GM13976 (cell line): Measurements from ENCODE around the gene SIGLEC1.

Experiments
- DNase-seq: peaks from one replicate; pipeline ENCODE4 v3.0.0; 2012; ENCODE audit warnings: low spot score
- CTCF ChIP-seq: IDR thresholded peaks from 2 replicates; pipeline ENCODE4 v1.5.1; 2012; ENCODE audit warnings: borderline replicate concordance, mild to moderate bottlenecking; ENCODE audit not compliant: insufficient read depth; ENCODE audit errors: extremely low read depth, missing control alignments, control extremely low read depth
- in situ Hi-C: fragments of 300-500 bp; cut with MboI; formaldehyde crosslinking; loops from one replicate; pipeline ENCODE4 v1.12.0; 2022; ENCODE audit warnings: low sequenced_read_pairs, mixed read lengths, inconsistent platforms; ENCODE audit not compliant: unreplicated experiment

The SIGLEC1 gene

GRCh38 chr20:3745686-3746173 lies 33.3 kb upstream of the SIGLEC1 start:
- no peak for TF ChIP-seq CTCF
- in situ Hi-C loops, result no loop called here
- DNase-seq, result no peak

- peak; percentile 69 for DNase-seq
- in situ Hi-C loops, result no loop called here
- no peak for TF ChIP-seq CTCF
Measured at GRCh38 chr20:3744806-3745685, 32.6 kb upstream of the SIGLEC1 start.

GRCh38 chr20:3744037-3744436 lies 31.6 kb upstream of the SIGLEC1 start:
- in situ Hi-C loops, result no loop called here
- DNase-seq, result no peak
- TF ChIP-seq CTCF, result no peak

GRCh38 chr20:3743251-3743650 lies 30.9 kb upstream of the SIGLEC1 start:
- no peak for DNase-seq
- in situ Hi-C loops, result no loop called here
- no peak for TF ChIP-seq CTCF

GRCh38 chr20:3741836-3742458 lies 29.5 kb upstream of the SIGLEC1 start:
- in situ Hi-C loops, result no loop called here
- no peak for TF ChIP-seq CTCF
- DNase-seq, result no peak

DNA sequence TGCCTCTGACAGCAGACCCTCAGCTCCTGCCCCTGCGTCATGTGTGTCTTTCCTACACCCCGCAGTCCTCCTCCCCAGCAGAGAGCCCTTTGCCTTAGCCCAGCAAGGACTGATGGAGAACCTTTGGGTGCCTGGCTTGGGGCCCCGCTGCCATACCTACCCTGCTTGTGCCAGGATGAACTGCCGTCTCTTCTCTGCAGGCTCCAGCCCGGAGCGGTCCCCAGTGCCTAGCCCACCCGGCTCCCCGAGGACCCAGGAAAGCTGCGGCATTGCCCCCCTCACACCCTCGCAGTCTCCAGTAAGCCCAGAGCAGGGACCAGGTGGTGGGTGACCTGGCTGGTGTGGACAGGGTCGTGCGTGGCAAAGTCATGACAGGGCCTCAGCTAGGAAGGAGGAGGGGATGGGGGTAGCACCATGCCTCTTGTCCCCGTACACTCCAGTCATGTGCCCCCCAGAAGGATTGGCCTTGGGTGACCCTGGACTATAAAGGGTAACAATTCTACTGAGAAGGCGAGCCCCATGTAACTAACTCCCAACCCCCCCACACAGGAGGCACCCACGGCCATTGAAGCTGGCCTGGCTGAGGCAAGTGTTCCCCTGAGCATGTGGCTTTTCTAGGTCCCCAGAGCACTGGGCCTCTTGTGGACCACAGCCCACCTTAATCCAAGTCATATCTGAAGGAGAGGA lies 28.4 kb upstream of the SIGLEC1 start:
- in situ Hi-C loops, result no loop called here
- TF ChIP-seq CTCF, result no peak
- no peak for DNase-seq
